Keratinocyte (primary cell): ENCODE measurements around the gene SLX4IP. TPM values are rescaled to one million over a fixed set of nuclear protein-coding genes. Genes with fewer than 3 reads are reported as not detected.

Experiments
- DNase-seq: peaks from one replicate; pipeline ENCODE4 v3.0.0-alpha.2; 2011; ENCODE audit warnings: low read depth, missing footprints, low spot score
- FAIRE-seq: peaks from 2 replicates; lab custom pipeline; 2011; peaks lifted over from hg19 to GRCh38; lab: Jason Lieb, UNC
- H2AFZ ChIP-seq: 2 replicates; pipeline ENCODE4 v1.6.0; 2012; ENCODE audit warnings: low read length, control low read depth, inconsistent platforms; ENCODE audit not compliant: control insufficient read depth
- H3K27ac ChIP-seq: 2 replicates; pipeline ENCODE4 v1.5.1; 2011; ENCODE audit warnings: low read length; ENCODE audit not compliant: control insufficient read depth, insufficient read depth
- H3K27me3 ChIP-seq: 3 replicates; pipeline ENCODE4 v1.6.0; 2011; ENCODE audit warnings: low read length; ENCODE audit not compliant: control insufficient read depth, insufficient read depth; ENCODE audit errors: extremely low read depth
- H3K36me3 ChIP-seq, 2 experiments: 2 replicates in 1 of 2; 3 replicates in 1 of 2; pipeline ENCODE4 v1.5.1; 2011; ENCODE audit warnings: low read length in 2 of 2, mild to moderate bottlenecking in 1 of 2; ENCODE audit not compliant: control insufficient read depth in 2 of 2, insufficient read depth in 2 of 2; ENCODE audit errors: extremely low read depth in 1 of 2
- H3K4me1 ChIP-seq: 3 replicates; pipeline ENCODE4 v1.5.1; 2011; ENCODE audit warnings: low read length; ENCODE audit not compliant: control insufficient read depth, insufficient read depth; ENCODE audit errors: extremely low read depth
- H3K4me2 ChIP-seq: 3 replicates; pipeline ENCODE4 v1.6.0; 2011; ENCODE audit warnings: low read depth, low read length; ENCODE audit not compliant: control insufficient read depth, insufficient read depth; ENCODE audit errors: extremely low read depth
- H3K4me3 ChIP-seq, 3 experiments: fragments of 200-600 bp in 1 of 3; sonication (generic) in 1 of 3; 2 replicates in 2 of 3; 3 replicates in 1 of 3; pipeline ENCODE4 v1.5.1; 2011 to 2016; ENCODE audit warnings: low read length in 3 of 3, mild to moderate bottlenecking in 3 of 3, control low read depth in 2 of 3, inconsistent platforms in 1 of 3, low read depth in 1 of 3, mixed read lengths in 1 of 3, mixed run types in 1 of 3, moderate library complexity in 1 of 3; ENCODE audit not compliant: control insufficient read depth in 2 of 3, insufficient read depth in 2 of 3; ENCODE audit errors: extremely low read depth in 1 of 3
- H3K79me2 ChIP-seq: 2 replicates; pipeline ENCODE4 v1.6.0; 2012; ENCODE audit warnings: low read length; ENCODE audit not compliant: control insufficient read depth, insufficient read depth
- H3K9ac ChIP-seq: 3 replicates; pipeline ENCODE4 v1.6.0; 2011; ENCODE audit warnings: low read length; ENCODE audit not compliant: control insufficient read depth, insufficient read depth; ENCODE audit errors: extremely low read depth
- H3K9me1 ChIP-seq: 3 replicates; pipeline ENCODE4 v1.6.0; 2011; ENCODE audit warnings: low read length; ENCODE audit not compliant: control insufficient read depth, insufficient read depth; ENCODE audit errors: extremely low read depth
- H3K9me3 ChIP-seq: 2 replicates; pipeline ENCODE4 v1.5.1; 2012; ENCODE audit warnings: low read depth, low read length; ENCODE audit not compliant: control insufficient read depth
- H4K20me1 ChIP-seq: 3 replicates; pipeline ENCODE4 v1.6.0; 2011; ENCODE audit warnings: low read length; ENCODE audit not compliant: control insufficient read depth, insufficient read depth; ENCODE audit errors: extremely low read depth
- CTCF ChIP-seq, 3 experiments: IDR thresholded peaks in 1 of 3; conservative IDR thresholded peaks in 1 of 3; optimal IDR thresholded peaks in 1 of 3; 2 replicates in 2 of 3; 3 replicates in 1 of 3; pipeline versions ENCODE3 to v1.5.1; 2011; ENCODE audit warnings: low read length in 3 of 3, mild to moderate bottlenecking in 3 of 3, moderate library complexity in 2 of 3, control low read depth in 1 of 3, inconsistent platforms in 1 of 3; ENCODE audit not compliant: insufficient read depth in 2 of 3; ENCODE audit errors: extremely low read depth in 1 of 3
- EZH2 ChIP-seq: IDR thresholded peaks from one replicate; pipeline ENCODE4 v1.6.1; 2012; ENCODE audit warnings: inconsistent platforms, mild to moderate bottlenecking, low read length, moderate library complexity
- dilution Hi-C: fragments of 300-500 bp; cut with MboI; formaldehyde crosslinking; loops from one replicate; pipeline ENCODE4 v1.7.0; 2020; ENCODE audit warnings: low sequenced_read_pairs; ENCODE audit not compliant: extremely low pct_ligation_motif_present
- polyA plus RNA-seq, 5 experiments: library from polyadenylated mRNA; depleted of rRNA in 3 of 5; stranded (reverse) in 3 of 5; stranded (forward) in 1 of 5; unstranded in 1 of 5; fragments of >200 nt; gene quantifications; 1 replicate in 1 of 5; 2 replicates in 3 of 5; 3 replicates in 1 of 5; pipeline versions ENCODE4 v1.2.1 to v1.2.3, GENCODE V29; 2011 to 2012; ENCODE audit warnings: missing spikeins in 2 of 5, low read depth in 1 of 5, low replicate concordance in 1 of 5

The SLX4IP gene
- polyA plus RNA-seq, 1 donor (not counting 4 experiments of a cell fraction or from before 2014, with no cell fraction given): 3.0 TPM

- H3K27me3 ChIP-seq: no peaks in the 10 kb centered on the region
- peaks cover 7% of the 10 kb centered on the region for H3K9me1 ChIP-seq
- peaks cover 15% of the 10 kb centered on the region for H3K79me2 ChIP-seq
- H3K36me3 ChIP-seq: peaks cover 17 to 29% of the 10 kb centered on the region in 2 experiments
- H3K4me3 ChIP-seq: no peak overlapping the region
- no peaks in the 10 kb centered on the region for H3K9me3 ChIP-seq
- dilution Hi-C loops: no loop called here
- peak overlapping the region; percentile 83 for H3K27ac ChIP-seq
- TF ChIP-seq CTCF (optimal IDR thresholded peaks at IDR 0.05 in 1 of 3, IDR thresholded peaks at IDR 0.05 in 1 of 3, conservative IDR thresholded peaks at IDR 0.05 in 1 of 3; ENCODE audit: extremely low read depth in 1 of 3, insufficient read depth in 2 of 3, low read length in 3 of 3) (no peak), EZH2 (no peak)
- peaks cover 82% of the 10 kb centered on the region for H3K4me1 ChIP-seq
- H2AFZ ChIP-seq: no peak overlapping the region
- peak overlapping the region; percentile 61 for H3K4me2 ChIP-seq
- H3K9ac ChIP-seq: peak overlapping the region; percentile 55
- H4K20me1 ChIP-seq: peaks cover 14% of the 10 kb centered on the region
- FAIRE-seq (no peak), DNase-seq (no peak)
Measured at GRCh38 chr20:10635476-10636208, 200.5 kb downstream of the SLX4IP start.

GRCh38 chr20:10636326-10636818 lies 201.3 kb downstream of the SLX4IP start:
- H3K9ac ChIP-seq: peak overlapping the region; percentile 56
- TF ChIP-seq EZH2 (no peak), CTCF (optimal IDR thresholded peaks at IDR 0.05 in 1 of 3, IDR thresholded peaks at IDR 0.05 in 1 of 3, conservative IDR thresholded peaks at IDR 0.05 in 1 of 3; ENCODE audit: extremely low read depth in 1 of 3, insufficient read depth in 2 of 3, low read length in 3 of 3) (peak in 1 of 3 experiments; percentile 29)
- H3K27ac ChIP-seq: peak overlapping the region; percentile 83
- dilution Hi-C loops: no loop called here
- H3K4me3 ChIP-seq: no peak overlapping the region
- peaks cover 83% of the 10 kb centered on the region for H3K4me1 ChIP-seq
- H2AFZ ChIP-seq: no peak overlapping the region
- peaks cover 7% of the 10 kb centered on the region for H3K9me1 ChIP-seq
- peaks cover 23 to 36% of the 10 kb centered on the region in 2 experiments for H3K36me3 ChIP-seq
- H4K20me1 ChIP-seq: peaks cover 14% of the 10 kb centered on the region
- DNase-seq (no peak), FAIRE-seq (peak; percentile 74)
- no peaks in the 10 kb centered on the region for H3K27me3 ChIP-seq
- no peaks in the 10 kb centered on the region for H3K9me3 ChIP-seq
- peak overlapping the region; percentile 33 for H3K4me2 ChIP-seq
- H3K79me2 ChIP-seq: peaks cover 21% of the 10 kb centered on the region
